HG02885 (cell line): ENCODE measurements around the gene WDR55.
"Not testable (repeated sequence)": the region's sequence is repeated elsewhere in the genome, so short reads cannot be mapped to it uniquely, and the experiment has no call there.

Experiments used
- ATAC-seq: cut with Tn5 transposase; IDR thresholded peaks from one replicate; pipeline ENCODE4 v1.9.1; 2021; ENCODE audit warnings: mild to moderate bottlenecking; ENCODE audit not compliant: unreplicated experiment, poor library complexity

WDR55 gene

GRCh38 chr5:140664359-140665119, at the start of gene WDR55:
Gene WDR55 (plus strand): TSS chr5:140664904. CDS start chr5:140664913, 9 bp downstream.
- peak; percentile 97 for ATAC-seq

GRCh38 chr5:140622301-140622700, 42.4 kb upstream of the WDR55 start:
- ATAC-seq, result no peak

- ATAC-seq, result not testable (repeated sequence)
Measured at GRCh38 chr5:140623061-140623460, 41.6 kb upstream of the WDR55 start.

- not testable (repeated sequence) for ATAC-seq
Measured at GRCh38 chr5:140624886-140625285, 39.8 kb upstream of the WDR55 start.

GRCh38 chr5:140627972-140628371, 36.7 kb upstream of the WDR55 start:
- ATAC-seq, result no peak

- ATAC-seq, result no peak
Measured at GRCh38 chr5:140628711-140629110, 36.0 kb upstream of the WDR55 start.

GRCh38 chr5:140630292-140631035, 34.2 kb upstream of the WDR55 start:
- no peak for ATAC-seq

GRCh38 chr5:140631036-140631417, 33.7 kb upstream of the WDR55 start:
- ATAC-seq, result no peak

GRCh38 chr5:140631831-140632365, 32.8 kb upstream of the WDR55 start:
- ATAC-seq, result peak; percentile 50

- ATAC-seq, result peak; percentile 64
Measured at GRCh38 chr5:140632366-140633020, 32.2 kb upstream of the WDR55 start.

- ATAC-seq, result peak; percentile 10
Measured at GRCh38 chr5:140633021-140633471, 31.7 kb upstream of the WDR55 start, which contains the start of gene CD14. Gene CD14 (minus strand): TSS chr5:140633175. CDS start chr5:140633071, 104 bp downstream.

GRCh38 chr5:140633501-140633900, 31.2 kb upstream of the WDR55 start:
- no peak for ATAC-seq

GRCh38 chr5:140634103-140634502, 30.6 kb upstream of the WDR55 start:
- ATAC-seq, result no peak

- no peak for ATAC-seq
Measured at GRCh38 chr5:140635291-140636257, 29.1 kb upstream of the WDR55 start.

GRCh38 chr5:140637371-140638100, 27.2 kb upstream of the WDR55 start:
- ATAC-seq, result no peak

- not testable (repeated sequence) for ATAC-seq
Measured at GRCh38 chr5:140638898-140639147, 25.9 kb upstream of the WDR55 start.

GRCh38 chr5:140639148-140639981, 25.3 kb upstream of the WDR55 start, which contains the start of gene TMCO6:
Gene TMCO6 (plus strand): TSS chr5:140639451. CDS start chr5:140639528, 77 bp downstream.
- ATAC-seq, result peak; percentile 95

- no peak for ATAC-seq
Measured at GRCh38 chr5:140641716-140642115, 23.0 kb upstream of the WDR55 start.
